ENCODE data around the gene ABCC3.

DNA sequence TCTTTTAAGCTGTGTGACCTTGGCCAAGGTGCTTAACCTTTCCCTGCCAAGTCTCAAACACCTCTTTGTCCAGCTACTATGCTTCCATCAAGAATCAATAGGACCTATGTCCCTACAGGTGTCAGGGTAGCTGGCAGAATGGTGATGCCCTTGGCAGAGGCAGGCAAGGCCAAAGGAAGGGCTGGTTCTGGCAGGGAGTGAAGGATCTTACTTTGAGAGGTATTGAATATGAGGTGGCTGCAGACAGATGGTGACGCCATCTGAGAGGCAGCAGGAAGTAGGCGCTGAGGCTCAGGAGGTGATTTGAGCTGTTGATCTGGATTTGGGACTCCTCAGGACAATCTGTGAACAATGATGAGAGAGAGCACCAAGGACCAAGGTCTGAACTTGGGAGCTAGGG is 12.5 kb downstream of the ABCC3 start:
- TF ChIP-seq, protein P1, sequence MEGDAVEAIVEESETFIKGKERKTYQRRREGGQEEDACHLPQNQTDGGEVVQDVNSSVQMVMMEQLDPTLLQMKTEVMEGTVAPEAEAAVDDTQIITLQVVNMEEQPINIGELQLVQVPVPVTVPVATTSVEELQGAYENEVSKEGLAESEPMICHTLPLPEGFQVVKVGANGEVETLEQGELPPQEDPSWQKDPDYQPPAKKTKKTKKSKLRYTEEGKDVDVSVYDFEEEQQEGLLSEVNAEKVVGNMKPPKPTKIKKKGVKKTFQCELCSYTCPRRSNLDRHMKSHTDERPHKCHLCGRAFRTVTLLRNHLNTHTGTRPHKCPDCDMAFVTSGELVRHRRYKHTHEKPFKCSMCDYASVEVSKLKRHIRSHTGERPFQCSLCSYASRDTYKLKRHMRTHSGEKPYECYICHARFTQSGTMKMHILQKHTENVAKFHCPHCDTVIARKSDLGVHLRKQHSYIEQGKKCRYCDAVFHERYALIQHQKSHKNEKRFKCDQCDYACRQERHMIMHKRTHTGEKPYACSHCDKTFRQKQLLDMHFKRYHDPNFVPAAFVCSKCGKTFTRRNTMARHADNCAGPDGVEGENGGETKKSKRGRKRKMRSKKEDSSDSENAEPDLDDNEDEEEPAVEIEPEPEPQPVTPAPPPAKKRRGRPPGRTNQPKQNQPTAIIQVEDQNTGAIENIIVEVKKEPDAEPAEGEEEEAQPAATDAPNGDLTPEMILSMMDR (IDR thresholded peaks at IDR 0.05 in 2 of 3, conservative IDR thresholded peaks at IDR 0.05 in 1 of 3; ENCODE audit: insufficient read depth in 2 of 3, low read depth in 1 of 3, low read length in 3 of 3): no peak
- no peak for TF ChIP-seq SIN3A (IDR thresholded peaks at IDR 0.05; ENCODE audit: borderline replicate concordance in 2 of 2, control insufficient read depth in 1 of 2, low read depth in 2 of 2, low read length in 2 of 2)
- no peak for TF ChIP-seq REST (IDR thresholded peaks at IDR 0.05; ENCODE audit: borderline replicate concordance)
- no peak for TF ChIP-seq REST (CRISPR knock-in tag; IDR thresholded peaks at IDR 0.05; ENCODE audit: low read depth)
